T-cell (primary cell): ENCODE measurements around the gene PARD3. TPM values are rescaled to one million over a fixed set of nuclear protein-coding genes. Genes with fewer than 3 reads are reported as not detected.

Experiments used
- ATAC-seq, 4 experiments: fragments of 200-7000 bp in 3 of 4; fragments of 150-1000 bp in 1 of 4; cut with Tn5 transposase; replicated peaks in 1 of 4; 1 replicate in 3 of 4; 2 replicates in 1 of 4; pipeline ENCODE4 v1.10.0; 2021; ENCODE audit warnings: moderate library complexity in 3 of 4, mild to moderate bottlenecking in 2 of 4, moderate number of reproducible peaks in 1 of 4
- CTCF ChIA-PET, 2 donors: fragments of 300-600 bp; sonication (Branson Sonifier 250); formaldehyde crosslinking; loops; one replicate each; lab custom pipeline; 2022; ENCODE audit warnings: antibody characterized with exemption in 2 of 2; lab: Charles Lee
- POLR2A ChIA-PET, 2 donors: fragments of 300-600 bp; sonication (Branson Sonifier 250); formaldehyde crosslinking; loops; one replicate each; lab custom pipeline; 2022; ENCODE audit warnings: antibody characterized with exemption in 2 of 2; lab: Charles Lee
- DNase-seq, 35 experiments: peaks; one replicate each; pipeline versions ENCODE4 v3.0.0 to v3.0.0-alpha.2; 2013 to 2023
- H3K27ac ChIP-seq: one replicate; pipeline ENCODE4 v1.5.1; 2013; ENCODE audit warnings: low read length
- H3K27me3 ChIP-seq, 2 experiments: replicated peaks in 1 of 2; 1 replicate in 1 of 2; 2 replicates in 1 of 2; pipeline versions ENCODE4 v1.6.1 to v1.7.0; 2013; ENCODE audit warnings: low read length in 1 of 2, mixed read lengths in 1 of 2; ENCODE audit not compliant: control insufficient read depth in 2 of 2, insufficient read depth in 2 of 2; ENCODE audit errors: extremely low read depth in 1 of 2
- H3K36me3 ChIP-seq, 2 donors: 1 replicate in 1 of 2; 2 replicates in 1 of 2; pipeline versions ENCODE4 v1.6.1 to v1.7.0; 2013; ENCODE audit warnings: low read length in 1 of 2; ENCODE audit not compliant: control insufficient read depth in 2 of 2, insufficient read depth in 1 of 2; ENCODE audit errors: extremely low read depth in 1 of 2
- H3K4me1 ChIP-seq, 2 experiments: 1 replicate in 1 of 2; 2 replicates in 1 of 2; pipeline versions ENCODE4 v1.6.1 to v1.7.0; 2013; ENCODE audit warnings: low read length in 2 of 2, mixed read lengths in 1 of 2; ENCODE audit not compliant: insufficient read depth in 2 of 2, control insufficient read depth in 1 of 2; ENCODE audit errors: extremely low read depth in 1 of 2
- H3K4me3 ChIP-seq, 2 donors: 1 replicate in 1 of 2; 2 replicates in 1 of 2; pipeline versions ENCODE4 v1.5.1 to v1.7.0; 2013; ENCODE audit warnings: mild to moderate bottlenecking in 2 of 2, low read length in 1 of 2, moderate library complexity in 1 of 2; ENCODE audit not compliant: control insufficient read depth in 1 of 2; ENCODE audit errors: extremely low read depth in 1 of 2
- H3K9me3 ChIP-seq: 2 replicates; pipeline ENCODE4 v1.7.0; 2013
- H3K27ac Mint-ChIP-seq, 2 donors: one replicate each; pipeline ENCODE4 v1.8.0; 2020 to 2021; ENCODE audit warnings: mild to moderate bottlenecking in 2 of 2, mixed read lengths in 2 of 2
- H3K27me3 Mint-ChIP-seq, 2 donors: one replicate each; pipeline ENCODE4 v1.8.0; 2021 to 2022; ENCODE audit warnings: mixed read lengths in 2 of 2
- H3K36me3 Mint-ChIP-seq: one replicate; pipeline ENCODE4 v1.8.0; 2021; ENCODE audit warnings: mixed read lengths
- H3K4me1 Mint-ChIP-seq, 3 donors: one replicate each; pipeline ENCODE4 v1.8.0; 2020 to 2022; ENCODE audit warnings: mixed read lengths in 3 of 3, mild to moderate bottlenecking in 1 of 3
- H3K4me3 Mint-ChIP-seq, 3 donors: one replicate each; pipeline ENCODE4 v1.8.0; 2020 to 2022; ENCODE audit warnings: mild to moderate bottlenecking in 3 of 3, mixed read lengths in 3 of 3, moderate library complexity in 3 of 3
- H3K9me3 Mint-ChIP-seq, 3 donors: one replicate each; pipeline ENCODE4 v1.8.0; 2020 to 2022; ENCODE audit warnings: mixed read lengths in 3 of 3
- WGBS: methylation state at CpG from one replicate; pipeline ENCODE4 v1.1.5; 2013; ENCODE audit warnings: missing lambda C conversion rate; ENCODE audit not compliant: insufficient coverage; 5-methylcytosine and 5-hydroxymethylcytosine counted together
- total RNA-seq, 35 experiments: library from RNA in 6 of 35; stranded (reverse) in 6 of 35; fragments of 120-200 nt in 1 of 35; gene quantifications; one replicate each; pipeline versions ENCODE4 v1.2.1 to v1.2.4 and lab custom pipeline; 2013 to 2026

Gene PARD3
- total RNA-seq, 5 donors from 2014 or later (not counting 1 experiment from before 2014, with no cell fraction given): 0.36 to 0.92 (median 0.65) TPM

- H3K9me3 Mint-ChIP-seq: no peaks in the 10 kb centered on the region
- H3K36me3 Mint-ChIP-seq: no peaks in the 10 kb centered on the region
- no CpG with 5 or more reads among the region's 7 CpGs for whole genome bisulfite sequencing
- ATAC-seq: no peak
- Histone ChIP-seq H3K4me1 (no peaks in the 10 kb centered on the region), H3K9me3 (no peaks in the 10 kb centered on the region), H3K36me3 (no peaks in the 10 kb centered on the region), H3K27me3 (peaks cover 0 to 2% of the 10 kb centered on the region in 2 experiments), H3K4me3 (no peak overlapping the region), H3K27ac (no peak overlapping the region)
- no peak overlapping the region for H3K4me3 Mint-ChIP-seq
- no peak overlapping the region for H3K27ac Mint-ChIP-seq
- ChIA-PET CTCF (interaction anchor here in 1 of 2 donors (0.6 kb wide), 1 partner anchor 18 kb away, joined by 4 read pairs; no protein-coding TSS in a partner anchor), POLR2A (no interaction called here)
- H3K27me3 Mint-ChIP-seq: peaks cover 3 to 4% of the 10 kb centered on the region in 2 donors
- no peaks in the 10 kb centered on the region for H3K4me1 Mint-ChIP-seq
- no peak for DNase-seq
Measured at GRCh38 chr10:34731885-34732701, 83.0 kb downstream of the PARD3 start.

DNA sequence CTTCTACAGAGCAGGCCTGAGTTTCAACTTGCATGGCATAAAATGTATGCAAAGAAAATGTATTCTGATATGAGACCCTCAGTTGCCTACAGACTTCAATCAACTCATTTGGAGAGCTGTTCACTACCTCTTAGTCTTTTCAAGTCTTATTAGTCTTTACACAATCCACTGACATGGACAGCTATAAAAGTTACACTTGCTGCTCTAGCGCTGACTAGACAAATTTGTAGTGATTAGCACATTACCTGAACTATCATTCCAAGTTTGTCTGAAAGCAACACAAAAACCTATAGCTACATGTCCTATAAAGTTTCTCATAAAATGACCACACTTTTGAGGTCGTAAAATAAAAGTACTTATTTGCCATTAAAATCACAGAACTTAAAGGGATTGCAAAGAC, 83.9 kb downstream of the PARD3 start:
- Mint-ChIP-seq H3K4me3 (no peak overlapping the region), H3K27ac (no peak overlapping the region), H3K36me3 (no peaks in the 10 kb centered on the region), H3K9me3 (no peaks in the 10 kb centered on the region), H3K4me1 (no peaks in the 10 kb centered on the region), H3K27me3 (no peaks in the 10 kb centered on the region)
- Histone ChIP-seq H3K36me3 (no peaks in the 10 kb centered on the region), H3K9me3 (no peaks in the 10 kb centered on the region), H3K4me3 (no peak overlapping the region), H3K27ac (no peak overlapping the region), H3K4me1 (no peaks in the 10 kb centered on the region), H3K27me3 (peaks cover 0 to 2% of the 10 kb centered on the region in 2 experiments)
- DNase-seq (no peak), ATAC-seq (no peak)
- CTCF ChIA-PET: interaction anchor here in 1 of 2 donors (0.6 kb wide), 1 partner anchor 19 kb away, joined by 4 read pairs; no protein-coding TSS in a partner anchor
- POLR2A ChIA-PET: no interaction called here
- WGBS: no CpG with 5 or more reads among the region's 2 CpGs

DNA sequence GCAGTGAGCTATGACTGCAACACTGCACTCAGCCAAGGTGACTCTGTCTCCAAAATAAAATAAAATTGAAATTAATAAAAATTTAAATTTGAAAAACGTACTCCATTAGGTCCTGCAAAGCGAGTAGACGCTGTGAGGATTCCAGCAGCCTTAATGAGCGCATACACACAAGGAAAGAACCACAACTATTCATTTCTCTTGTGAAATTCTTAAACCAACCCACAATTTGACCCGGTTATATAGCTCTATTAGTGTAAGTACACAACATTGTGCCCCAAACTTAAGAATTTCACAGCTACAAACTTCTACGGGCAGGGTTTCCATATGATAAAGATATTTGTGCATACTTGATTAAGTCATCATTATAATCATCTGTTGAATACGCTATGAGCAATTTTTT, 84.4 kb downstream of the PARD3 start:
- Histone ChIP-seq H3K9me3 (no peaks in the 10 kb centered on the region), H3K4me1 (no peaks in the 10 kb centered on the region), H3K4me3 (no peak overlapping the region), H3K36me3 (no peaks in the 10 kb centered on the region), H3K27me3 (peaks cover 0 to 2% of the 10 kb centered on the region in 2 experiments), H3K27ac (no peak overlapping the region)
- ChIA-PET CTCF (no interaction called here), POLR2A (no interaction called here)
- no peaks in the 10 kb centered on the region for H3K36me3 Mint-ChIP-seq
- ATAC-seq (no peak), DNase-seq (no peak)
- H3K27me3 Mint-ChIP-seq: no peaks in the 10 kb centered on the region
- H3K9me3 Mint-ChIP-seq: no peaks in the 10 kb centered on the region
- no CpG with 5 or more reads among the region's 7 CpGs for WGBS
- no peak overlapping the region for H3K4me3 Mint-ChIP-seq
- no peak overlapping the region for H3K27ac Mint-ChIP-seq
- no peaks in the 10 kb centered on the region for H3K4me1 Mint-ChIP-seq

GRCh38 chr10:34729619-34730018, 85.5 kb downstream of the PARD3 start:
- Histone ChIP-seq H3K36me3 (no peaks in the 10 kb centered on the region), H3K27me3 (peaks cover 0 to 2% of the 10 kb centered on the region in 2 experiments), H3K4me1 (no peaks in the 10 kb centered on the region), H3K9me3 (no peaks in the 10 kb centered on the region), H3K4me3 (no peak overlapping the region), H3K27ac (no peak overlapping the region)
- peaks cover 0 to 2% of the 10 kb centered on the region in 2 donors for H3K27me3 Mint-ChIP-seq
- no peaks in the 10 kb centered on the region for H3K9me3 Mint-ChIP-seq
- ATAC-seq (no peak), DNase-seq (no peak)
- ChIA-PET CTCF (no interaction called here), POLR2A (no interaction called here)
- H3K27ac Mint-ChIP-seq: no peak overlapping the region
- H3K36me3 Mint-ChIP-seq: no peaks in the 10 kb centered on the region
- no peaks in the 10 kb centered on the region for H3K4me1 Mint-ChIP-seq
- 100% methylated on average over 1 of the region's 5 CpGs for WGBS
- H3K4me3 Mint-ChIP-seq: no peak overlapping the region

DNA sequence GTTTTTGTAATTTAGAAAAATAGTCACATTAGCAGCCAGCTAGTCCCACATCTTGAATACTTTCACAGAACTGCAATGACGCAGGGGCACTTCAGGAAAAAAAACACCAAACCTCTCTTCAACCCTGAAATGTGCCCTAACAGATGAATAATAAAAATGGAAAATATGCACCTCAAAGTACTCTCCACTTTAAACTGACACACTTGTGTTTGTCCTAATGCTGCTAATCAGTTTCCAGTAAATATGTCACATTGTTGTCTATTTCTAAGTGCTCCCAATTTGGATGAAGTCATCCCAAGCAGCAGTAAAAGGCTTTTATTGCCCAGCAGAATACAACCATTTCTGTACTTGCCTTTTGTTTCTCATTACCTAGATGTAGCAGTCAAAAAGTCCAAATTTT, 86.7 kb downstream of the PARD3 start:
- Mint-ChIP-seq H3K27me3 (peaks cover 0 to 2% of the 10 kb centered on the region in 2 donors), H3K4me1 (peaks cover 0 to 5% (median 0%) of the 10 kb centered on the region in 3 donors), H3K9me3 (no peaks in the 10 kb centered on the region), H3K27ac (no peak overlapping the region), H3K4me3 (no peak overlapping the region), H3K36me3 (no peaks in the 10 kb centered on the region)
- H3K4me3 ChIP-seq: no peak overlapping the region
- no peaks in the 10 kb centered on the region for H3K9me3 ChIP-seq
- no peaks in the 10 kb centered on the region for H3K36me3 ChIP-seq
- H3K27ac ChIP-seq: no peak overlapping the region
- ATAC-seq: no peak
- ChIA-PET POLR2A (no interaction called here), CTCF (no interaction called here)
- DNase-seq: no peak
- H3K4me1 ChIP-seq: no peaks in the 10 kb centered on the region
- H3K27me3 ChIP-seq: peaks cover 0 to 5% of the 10 kb centered on the region in 2 experiments
- no CpG with 5 or more reads among the region's 1 CpG for WGBS

DNA sequence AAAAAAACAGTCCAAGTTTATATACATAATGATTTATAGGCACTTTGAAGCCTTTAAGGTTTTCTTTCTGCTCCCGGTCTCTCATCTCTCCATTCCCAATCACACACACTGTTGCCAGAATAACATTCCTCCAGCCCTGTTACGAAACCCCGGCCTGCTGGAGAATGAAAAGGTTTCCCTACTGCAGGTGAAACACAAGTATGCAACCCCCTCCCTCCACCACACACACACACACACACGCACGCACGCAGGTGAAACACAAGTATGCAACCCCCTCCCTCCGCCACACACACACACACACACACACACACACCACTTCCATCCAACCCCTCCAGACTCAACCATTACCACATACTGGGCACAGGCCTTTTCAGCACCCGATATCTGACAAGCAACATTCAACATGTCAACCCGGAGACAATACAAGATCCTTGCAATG, 87.5 kb downstream of the PARD3 start:
- H3K9me3 ChIP-seq: no peaks in the 10 kb centered on the region
- peaks cover 0 to 5% of the 10 kb centered on the region in 2 experiments for H3K27me3 ChIP-seq
- Mint-ChIP-seq H3K9me3 (no peaks in the 10 kb centered on the region), H3K27me3 (peaks cover 0 to 2% of the 10 kb centered on the region in 2 donors), H3K36me3 (no peaks in the 10 kb centered on the region), H3K4me1 (peaks cover 0 to 6% (median 0%) of the 10 kb centered on the region in 3 donors), H3K27ac (no peak overlapping the region), H3K4me3 (no peak overlapping the region)
- no peaks in the 10 kb centered on the region for H3K4me1 ChIP-seq
- H3K36me3 ChIP-seq: no peaks in the 10 kb centered on the region
- CTCF ChIA-PET: interaction anchor here in 1 of 2 donors (0.6 kb wide), 1 partner anchor 74 kb away, joined by 3 read pairs; no protein-coding TSS in a partner anchor
- H3K4me3 ChIP-seq: no peak overlapping the region
- H3K27ac ChIP-seq: no peak overlapping the region
- no peak for DNase-seq
- POLR2A ChIA-PET: no interaction called here
- WGBS: 79% methylated on average over 7 of the region's 9 CpGs
- ATAC-seq: no peak
